Activated gamma-delta T cell (primary cell): ENCODE data around the gene SLC4A7.

Experiments
- DNase-seq: peaks from one replicate; lab custom pipeline; 2025; lab: John Stamatoyannopoulos, UW

Gene SLC4A7

DNA sequence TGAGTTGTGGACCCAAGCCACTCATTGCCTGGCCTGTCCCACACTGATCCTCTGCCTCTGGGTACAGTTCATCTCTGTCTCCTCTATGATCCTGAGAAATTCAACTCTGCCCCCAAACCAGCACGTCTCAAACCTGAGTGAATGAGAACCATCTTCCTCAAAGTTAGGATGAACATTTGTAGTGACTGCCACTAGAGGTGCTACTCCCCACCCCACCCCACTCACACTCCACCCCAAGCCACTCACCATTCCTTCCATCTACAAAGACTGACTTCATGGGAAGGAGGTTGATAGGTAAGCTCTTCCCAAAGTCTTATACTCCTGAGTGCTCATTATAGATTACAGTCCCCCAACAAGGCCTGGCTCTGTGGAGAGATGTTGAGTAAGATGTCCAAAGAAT, 158.8 kb downstream of the SLC4A7 start:
- DNase-seq: no peak

DNA sequence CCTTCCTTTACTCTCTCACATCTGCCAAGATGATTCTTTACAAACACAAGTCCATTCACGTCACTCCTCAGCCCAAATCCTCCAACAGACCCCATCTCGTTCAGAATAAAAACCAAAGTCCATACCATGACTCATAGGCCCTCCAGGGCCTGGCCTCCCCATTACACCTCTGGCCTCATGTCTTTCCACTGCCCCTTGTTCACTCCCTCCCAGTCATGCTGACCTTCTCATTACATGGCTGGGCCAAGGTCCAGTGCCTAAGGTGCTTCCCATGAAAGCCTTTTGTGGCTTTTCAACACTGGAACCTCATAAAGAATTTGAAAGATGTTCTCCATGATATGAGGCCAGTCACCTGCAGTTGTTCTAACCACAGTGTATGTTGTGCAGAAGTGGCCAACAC, 159.5 kb downstream of the SLC4A7 start:
- no peak for DNase-seq

DNA sequence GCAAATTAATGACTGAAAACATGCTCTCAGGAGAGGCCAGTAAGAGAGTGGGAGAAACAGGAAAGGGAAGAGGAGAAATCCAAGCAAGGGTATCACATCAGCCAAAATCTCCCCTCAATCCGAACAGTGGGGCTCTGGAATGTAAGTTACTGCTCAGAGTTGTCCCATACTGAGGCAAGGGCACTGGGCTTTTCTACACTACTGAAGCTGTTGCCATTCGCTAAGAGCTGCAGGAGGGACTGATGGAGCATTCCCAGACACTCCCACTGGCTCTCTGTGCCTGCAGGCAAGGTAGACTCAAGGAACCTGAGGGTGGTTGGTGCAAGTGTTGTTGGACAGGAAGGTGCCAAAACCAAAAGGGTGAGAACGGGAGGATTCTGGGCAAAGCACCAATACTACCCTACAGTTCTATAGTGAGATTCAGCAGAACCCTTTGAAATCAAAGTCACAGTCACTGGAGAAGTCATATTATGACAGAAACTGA, 161.1 kb downstream of the SLC4A7 start:
- no peak for DNase-seq
